GM12873 (cell line): ENCODE results near the gene HLF.

Source experiments
- CTCF ChIP-seq: IDR thresholded peaks from 2 replicates; pipeline ENCODE4 v1.5.1; 2012; ENCODE audit warnings: low read depth, mild to moderate bottlenecking, moderate library complexity, low read length, control low read depth; ENCODE audit not compliant: insufficient read depth; ENCODE audit errors: missing control alignments

HLF gene

GRCh38 chr17:55269894-55270293, 5.1 kb downstream of the HLF start:
- TF ChIP-seq CTCF: no peak

GRCh38 chr17:55271223-55271571, 6.4 kb downstream of the HLF start:
- no peak for TF ChIP-seq CTCF

- TF ChIP-seq CTCF: no peak
Observed at GRCh38 chr17:55271958-55272710, 7.4 kb downstream of the HLF start.

GRCh38 chr17:55272711-55273578, 8.2 kb downstream of the HLF start:
- no peak for TF ChIP-seq CTCF

- no peak for TF ChIP-seq CTCF
Observed at GRCh38 chr17:55273579-55274354, 9.0 kb downstream of the HLF start.

- no peak for TF ChIP-seq CTCF
Observed at GRCh38 chr17:55274355-55275255, 9.8 kb downstream of the HLF start.
